Measurements from ENCODE around the gene HHIPL1. TPM values are rescaled to one million over a fixed set of nuclear protein-coding genes. Genes with fewer than 3 reads are reported as not detected.

Gene HHIPL1
- total RNA-seq, 1 donor from 2014 or later: not detected

DNA sequence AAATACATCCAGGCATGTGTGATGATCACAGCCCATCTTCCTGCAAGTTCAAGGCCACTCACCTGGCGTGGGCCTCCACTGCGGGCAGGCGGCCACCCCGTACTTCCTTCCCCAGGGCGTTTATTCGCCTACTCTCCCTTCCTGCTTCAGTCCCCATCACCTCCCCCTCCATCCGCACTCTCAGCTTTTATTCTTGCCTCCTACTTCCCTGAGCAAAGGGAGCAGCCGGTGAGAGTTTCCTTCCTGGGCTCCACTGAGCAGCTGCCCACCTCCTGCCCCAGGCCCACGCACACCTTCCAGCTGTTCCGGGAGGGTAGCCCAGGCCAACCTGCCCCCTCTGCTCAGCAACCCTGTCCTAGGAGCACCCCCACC, 43.3 kb downstream of the HHIPL1 start:
- no peaks in the 10 kb centered on the region for H3K9me3 Mint-ChIP-seq
- DNase-seq (ENCODE audit: low spot score): peak; percentile 0
- no peaks in the 10 kb centered on the region for H3K36me3 Mint-ChIP-seq (ENCODE audit: low read depth)
- H3K4me1 Mint-ChIP-seq (ENCODE audit: low read depth): peaks cover 2% of the 10 kb centered on the region
- H3K4me3 Mint-ChIP-seq (ENCODE audit: low read depth): no peak overlapping the region
- peaks cover 40% of the 10 kb centered on the region for H3K27me3 Mint-ChIP-seq (ENCODE audit: low read depth)
- intact Hi-C loops (cut with micrococcal nuclease): no loop called here
- no peak overlapping the region for H3K27ac Mint-ChIP-seq

DNA sequence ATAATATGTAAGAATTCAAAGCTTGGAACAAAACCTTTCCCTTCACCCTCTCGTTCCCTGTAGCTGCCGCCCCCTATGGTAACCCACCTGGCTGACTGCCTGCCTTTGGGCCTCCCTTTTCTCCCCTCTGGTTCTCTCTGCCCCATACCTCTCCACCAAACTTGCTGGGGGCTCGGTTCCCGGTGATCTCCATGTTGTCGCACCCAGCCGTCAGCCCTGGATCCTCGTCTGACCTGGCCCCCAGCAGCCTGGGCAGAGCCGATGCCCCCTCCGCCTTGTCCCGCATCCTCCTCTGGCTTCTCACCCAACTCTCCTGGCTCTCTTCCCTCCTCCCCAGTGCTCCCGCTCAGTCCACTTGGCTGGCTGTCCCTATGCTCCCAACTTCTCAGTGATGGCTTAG, 43.7 kb downstream of the HHIPL1 start:
- peaks cover 40% of the 10 kb centered on the region for H3K27me3 Mint-ChIP-seq (ENCODE audit: low read depth)
- peaks cover 2% of the 10 kb centered on the region for H3K4me1 Mint-ChIP-seq (ENCODE audit: low read depth)
- peak; percentile 4 for DNase-seq (ENCODE audit: low spot score)
- H3K27ac Mint-ChIP-seq: no peak overlapping the region
- intact Hi-C loops (cut with micrococcal nuclease): no loop called here
- H3K9me3 Mint-ChIP-seq: no peaks in the 10 kb centered on the region
- no peaks in the 10 kb centered on the region for H3K36me3 Mint-ChIP-seq (ENCODE audit: low read depth)
- H3K4me3 Mint-ChIP-seq (ENCODE audit: low read depth): no peak overlapping the region

DNA sequence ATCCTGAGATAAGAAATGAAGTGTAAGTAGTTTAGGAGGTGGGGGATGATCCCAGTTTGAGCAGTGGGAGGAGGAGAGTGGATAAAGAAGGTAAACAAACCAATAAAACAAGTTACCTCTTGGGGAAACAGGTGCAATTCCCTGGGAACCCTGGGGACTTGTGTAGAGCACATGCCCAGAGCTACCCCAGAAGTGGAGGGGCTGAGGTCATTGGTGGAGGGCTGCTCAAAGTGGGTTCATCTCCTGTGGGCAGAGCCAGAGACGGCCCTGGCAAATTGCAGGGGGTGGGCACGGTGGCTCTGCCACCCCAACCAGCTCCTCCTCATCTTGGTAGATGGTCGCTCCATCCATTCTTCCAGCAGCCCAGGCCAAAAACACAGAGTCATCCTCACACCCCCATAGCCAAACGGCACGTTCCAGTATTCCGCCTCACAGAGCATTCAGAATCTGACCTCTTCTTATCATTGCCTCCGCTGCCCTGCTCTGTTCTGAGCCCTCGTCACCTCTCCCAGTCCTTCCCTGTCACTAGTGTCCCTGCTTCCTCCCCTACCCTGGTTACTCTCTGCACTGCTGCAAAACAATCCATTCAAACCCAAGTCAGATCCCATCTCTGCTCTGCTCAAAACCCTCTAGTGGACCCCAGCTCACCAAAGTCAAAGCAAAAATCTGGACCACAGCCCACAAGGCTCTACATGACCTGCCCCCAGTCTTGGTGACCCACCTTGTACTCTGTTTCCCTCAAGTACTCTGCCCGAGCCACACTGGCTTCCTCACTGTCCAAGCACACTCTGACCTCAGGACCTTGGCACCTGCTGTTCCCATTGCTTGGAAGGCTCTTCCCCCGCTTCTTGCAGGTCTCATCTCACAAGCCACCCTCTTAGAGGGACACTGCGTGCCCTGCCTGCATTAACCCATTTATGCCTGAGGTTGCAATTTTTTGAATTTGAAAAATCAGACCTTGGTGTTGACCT, 44.6 kb downstream of the HHIPL1 start:
- Mint-ChIP-seq H3K27ac (no peak overlapping the region), H3K27me3 (ENCODE audit: low read depth) (peaks cover 45% of the 10 kb centered on the region), H3K36me3 (ENCODE audit: low read depth) (no peaks in the 10 kb centered on the region), H3K4me1 (ENCODE audit: low read depth) (peaks cover 2% of the 10 kb centered on the region), H3K9me3 (no peaks in the 10 kb centered on the region), H3K4me3 (ENCODE audit: low read depth) (no peak overlapping the region)
- DNase-seq (ENCODE audit: low spot score): peak; percentile 2
- intact Hi-C loops (cut with micrococcal nuclease): no loop called here

DNA sequence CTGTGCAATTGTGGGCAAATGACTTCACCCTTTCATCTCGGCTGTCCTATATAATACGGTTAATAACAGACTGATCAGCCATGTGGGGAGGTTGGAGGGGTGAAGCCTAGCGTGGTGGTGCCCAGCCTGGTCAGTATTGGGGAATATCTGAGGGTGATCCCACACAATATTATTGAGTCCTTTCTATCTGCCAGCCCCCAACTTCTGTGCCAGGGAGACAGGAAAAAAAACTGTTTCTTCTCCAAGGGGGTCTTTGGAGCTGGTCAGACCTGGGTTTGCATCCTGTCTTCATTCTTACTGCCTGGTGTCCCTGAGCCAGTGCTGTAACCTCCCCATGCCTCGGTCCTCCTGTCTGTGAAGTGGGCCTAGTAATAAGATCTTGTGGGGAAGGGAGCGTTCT, 45.7 kb downstream of the HHIPL1 start:
- DNase-seq (ENCODE audit: low spot score): no peak
- Mint-ChIP-seq H3K4me3 (ENCODE audit: low read depth) (no peak overlapping the region), H3K9me3 (no peaks in the 10 kb centered on the region), H3K27ac (no peak overlapping the region), H3K27me3 (ENCODE audit: low read depth) (peaks cover 42% of the 10 kb centered on the region), H3K4me1 (ENCODE audit: low read depth) (peaks cover 2% of the 10 kb centered on the region), H3K36me3 (ENCODE audit: low read depth) (no peaks in the 10 kb centered on the region)
- intact Hi-C loops (cut with micrococcal nuclease): no loop called here

DNA sequence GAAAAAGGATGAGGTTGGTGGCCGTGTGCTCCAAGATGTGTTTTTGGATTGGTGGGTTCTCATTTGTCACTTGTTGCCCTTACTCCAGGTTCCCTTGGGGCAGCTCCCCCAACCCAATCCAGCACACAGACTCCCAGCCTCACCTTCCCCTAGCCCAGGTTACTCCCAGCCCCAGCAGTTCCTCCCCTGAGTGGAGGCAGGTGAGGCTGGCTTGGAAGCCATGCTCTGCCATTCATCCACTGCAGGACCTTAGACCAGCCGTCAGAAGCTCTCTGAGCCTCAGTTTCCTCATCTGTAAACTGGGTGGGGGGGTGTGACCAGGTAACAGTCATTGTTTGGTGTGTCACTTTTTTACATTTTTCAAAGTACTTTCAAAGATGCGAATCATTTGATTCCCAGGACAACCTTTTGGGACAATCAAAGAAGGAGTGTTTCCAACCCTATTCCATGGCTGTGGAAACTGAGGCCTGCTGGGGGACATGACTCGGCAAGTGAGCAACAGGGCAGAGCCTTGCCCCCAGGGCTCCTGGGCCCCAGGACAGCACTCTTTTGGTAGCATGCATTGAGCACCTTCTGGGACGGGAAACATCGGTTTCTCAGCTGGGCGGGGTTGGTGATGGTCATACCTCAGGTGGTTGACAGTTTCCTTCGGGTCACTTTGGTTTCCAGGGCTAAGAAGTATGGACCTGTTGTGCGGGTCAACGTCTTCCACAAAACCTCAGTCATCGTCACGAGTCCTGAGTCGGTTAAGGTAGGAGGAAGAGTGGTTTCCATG, 46.4 kb downstream of the HHIPL1 start:
- peaks cover 40% of the 10 kb centered on the region for H3K27me3 Mint-ChIP-seq (ENCODE audit: low read depth)
- intact Hi-C loops (cut with micrococcal nuclease): no loop called here
- no peaks in the 10 kb centered on the region for H3K36me3 Mint-ChIP-seq (ENCODE audit: low read depth)
- DNase-seq (ENCODE audit: low spot score): no peak
- H3K4me3 Mint-ChIP-seq (ENCODE audit: low read depth): no peak overlapping the region
- H3K27ac Mint-ChIP-seq: no peak overlapping the region
- H3K4me1 Mint-ChIP-seq (ENCODE audit: low read depth): peaks cover 2% of the 10 kb centered on the region
- no peaks in the 10 kb centered on the region for H3K9me3 Mint-ChIP-seq

DNA sequence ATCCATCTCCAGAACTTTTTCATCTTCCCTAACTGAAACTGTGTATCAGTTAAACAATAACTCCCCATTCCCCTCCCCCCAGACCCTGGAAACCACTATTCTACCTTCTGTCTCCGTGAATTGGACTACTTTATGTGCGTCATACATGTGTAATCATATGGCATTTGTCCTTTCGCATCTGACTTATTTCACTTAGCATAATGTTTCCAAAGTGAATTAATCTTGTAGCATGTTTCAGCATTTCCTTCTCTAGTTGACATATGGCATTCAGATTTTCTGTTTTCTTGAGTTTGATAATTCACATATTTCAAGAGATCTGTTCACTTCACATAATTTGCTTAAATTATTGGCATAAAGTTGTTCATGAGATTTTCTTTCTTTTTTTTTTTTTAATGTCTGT, 49.0 kb downstream of the HHIPL1 start:
- peaks cover under 1% of the 10 kb centered on the region for H3K4me1 Mint-ChIP-seq (ENCODE audit: low read depth)
- no peaks in the 10 kb centered on the region for H3K36me3 Mint-ChIP-seq (ENCODE audit: low read depth)
- no peak for DNase-seq (ENCODE audit: low spot score)
- peaks cover 33% of the 10 kb centered on the region for H3K27me3 Mint-ChIP-seq (ENCODE audit: low read depth)
- H3K27ac Mint-ChIP-seq: no peak overlapping the region
- intact Hi-C loops (cut with micrococcal nuclease): no loop called here
- no peak overlapping the region for H3K4me3 Mint-ChIP-seq (ENCODE audit: low read depth)
- no peaks in the 10 kb centered on the region for H3K9me3 Mint-ChIP-seq

DNA sequence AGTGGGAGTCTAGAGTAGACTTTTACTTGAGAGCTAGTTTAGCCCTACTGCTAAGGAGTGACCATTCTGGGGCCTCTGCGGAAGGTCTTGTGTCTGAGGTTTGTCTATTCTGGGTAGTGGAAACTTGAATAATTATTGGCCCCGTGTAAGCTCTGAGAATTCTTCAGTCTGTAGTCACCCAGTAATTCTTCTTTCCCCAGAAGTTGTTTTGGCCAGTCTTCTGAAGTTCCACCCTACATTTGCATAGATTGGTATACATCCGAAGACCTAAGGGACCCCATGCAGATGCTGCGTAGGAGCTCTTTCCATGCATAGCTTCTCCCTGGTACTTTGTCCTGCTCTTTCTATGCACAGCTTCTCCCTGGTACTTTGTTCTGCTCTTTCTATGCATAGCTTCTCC, 52.0 kb downstream of the HHIPL1 start:
- DNase-seq (ENCODE audit: low spot score): no peak
- intact Hi-C loops (cut with micrococcal nuclease): no loop called here
- no peak overlapping the region for H3K4me3 Mint-ChIP-seq (ENCODE audit: low read depth)
- peaks cover 4% of the 10 kb centered on the region for H3K4me1 Mint-ChIP-seq (ENCODE audit: low read depth)
- H3K9me3 Mint-ChIP-seq: peaks cover under 1% of the 10 kb centered on the region
- H3K27ac Mint-ChIP-seq: no peak overlapping the region
- peaks cover 23% of the 10 kb centered on the region for H3K27me3 Mint-ChIP-seq (ENCODE audit: low read depth)
- no peaks in the 10 kb centered on the region for H3K36me3 Mint-ChIP-seq (ENCODE audit: low read depth)

DNA sequence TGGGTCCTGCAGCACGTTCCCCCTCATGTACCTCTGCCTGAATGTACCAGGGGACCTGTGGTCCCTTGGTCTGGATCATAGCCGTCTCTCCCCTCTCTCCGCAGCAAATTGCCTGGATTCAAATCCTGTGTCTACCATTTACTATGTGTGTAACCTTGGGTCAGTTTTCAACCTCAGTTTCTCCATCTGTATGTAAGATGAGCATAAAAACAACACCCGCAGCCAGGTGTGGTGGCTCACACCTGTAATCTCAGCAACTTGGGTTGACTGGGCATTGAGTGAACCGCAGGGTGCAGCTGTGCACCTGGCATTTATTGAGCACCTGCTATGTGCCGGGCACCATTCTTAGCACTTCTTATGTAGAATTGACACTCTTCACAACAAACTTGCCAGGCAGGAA, 53.3 kb downstream of the HHIPL1 start:
- peaks cover 23% of the 10 kb centered on the region for H3K27me3 Mint-ChIP-seq (ENCODE audit: low read depth)
- no peak overlapping the region for H3K4me3 Mint-ChIP-seq (ENCODE audit: low read depth)
- H3K27ac Mint-ChIP-seq: no peak overlapping the region
- peaks cover 4% of the 10 kb centered on the region for H3K4me1 Mint-ChIP-seq (ENCODE audit: low read depth)
- peaks cover 12% of the 10 kb centered on the region for H3K9me3 Mint-ChIP-seq
- intact Hi-C loops (cut with micrococcal nuclease): no loop called here
- DNase-seq (ENCODE audit: low spot score): no peak
- no peaks in the 10 kb centered on the region for H3K36me3 Mint-ChIP-seq (ENCODE audit: low read depth)

DNA sequence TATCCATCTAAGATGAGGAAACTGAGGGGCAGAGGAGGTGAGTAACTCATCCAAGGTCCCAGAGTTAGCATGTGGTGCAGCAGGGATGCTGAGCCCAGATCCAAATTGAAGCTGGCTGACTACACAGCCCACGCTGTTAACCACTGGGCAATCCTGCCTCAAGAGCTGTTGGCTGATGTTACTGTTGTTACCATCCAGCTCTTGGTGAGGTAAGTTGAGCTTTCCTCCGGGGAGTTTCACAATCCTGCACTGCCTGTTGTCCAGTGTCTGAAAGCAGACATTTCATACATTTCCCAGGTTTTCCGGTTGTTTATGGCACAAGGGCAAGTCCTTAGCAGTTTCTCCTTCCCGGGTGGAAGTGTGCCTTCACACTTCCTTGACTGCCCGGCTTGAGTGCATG, 53.7 kb downstream of the HHIPL1 start:
- Mint-ChIP-seq H3K4me3 (ENCODE audit: low read depth) (no peak overlapping the region), H3K27me3 (ENCODE audit: low read depth) (peaks cover 23% of the 10 kb centered on the region), H3K9me3 (peaks cover 16% of the 10 kb centered on the region), H3K4me1 (ENCODE audit: low read depth) (peaks cover 4% of the 10 kb centered on the region), H3K36me3 (ENCODE audit: low read depth) (no peaks in the 10 kb centered on the region), H3K27ac (no peak overlapping the region)
- no peak for DNase-seq (ENCODE audit: low spot score)
- intact Hi-C loops (cut with micrococcal nuclease): no loop called here

DNA sequence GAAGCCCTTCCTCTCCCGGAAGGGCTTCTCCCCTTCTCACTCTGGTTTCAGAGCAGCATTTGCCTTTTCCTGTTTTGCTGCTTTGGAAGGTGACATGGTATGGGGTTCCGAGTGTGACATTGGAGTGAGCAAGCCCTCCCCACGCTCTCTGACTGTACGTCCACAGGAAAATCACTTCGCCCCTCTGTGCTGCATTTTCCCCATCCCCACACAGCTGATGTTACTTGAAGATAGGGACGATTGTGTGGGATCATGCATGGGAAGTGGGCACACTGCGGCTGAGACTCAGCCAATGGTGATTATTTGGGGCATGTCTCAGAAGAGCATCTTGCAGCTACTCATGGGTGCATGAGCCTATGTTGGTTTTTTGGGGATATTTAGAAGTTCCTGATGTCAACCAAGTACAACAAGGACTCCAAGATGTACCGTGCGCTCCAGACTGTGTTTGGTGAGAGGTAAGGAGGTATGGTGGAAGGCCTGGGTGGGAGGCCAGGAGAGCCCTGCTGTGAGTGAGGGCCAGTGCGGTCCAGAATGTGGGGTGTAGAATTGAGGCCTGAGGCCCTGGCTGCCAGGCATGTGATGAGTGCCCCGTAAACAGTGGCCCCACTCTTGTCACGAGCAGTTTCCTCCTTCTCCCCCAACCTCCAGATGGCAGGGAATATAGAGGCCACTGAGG, 54.3 kb downstream of the HHIPL1 start:
- no peak overlapping the region for H3K4me3 Mint-ChIP-seq (ENCODE audit: low read depth)
- H3K36me3 Mint-ChIP-seq (ENCODE audit: low read depth): no peaks in the 10 kb centered on the region
- intact Hi-C loops (cut with micrococcal nuclease): no loop called here
- H3K9me3 Mint-ChIP-seq: peaks cover 19% of the 10 kb centered on the region
- H3K27me3 Mint-ChIP-seq (ENCODE audit: low read depth): peaks cover 20% of the 10 kb centered on the region
- no peak overlapping the region for H3K27ac Mint-ChIP-seq
- no peak for DNase-seq (ENCODE audit: low spot score)
- peaks cover 4% of the 10 kb centered on the region for H3K4me1 Mint-ChIP-seq (ENCODE audit: low read depth)

DNA sequence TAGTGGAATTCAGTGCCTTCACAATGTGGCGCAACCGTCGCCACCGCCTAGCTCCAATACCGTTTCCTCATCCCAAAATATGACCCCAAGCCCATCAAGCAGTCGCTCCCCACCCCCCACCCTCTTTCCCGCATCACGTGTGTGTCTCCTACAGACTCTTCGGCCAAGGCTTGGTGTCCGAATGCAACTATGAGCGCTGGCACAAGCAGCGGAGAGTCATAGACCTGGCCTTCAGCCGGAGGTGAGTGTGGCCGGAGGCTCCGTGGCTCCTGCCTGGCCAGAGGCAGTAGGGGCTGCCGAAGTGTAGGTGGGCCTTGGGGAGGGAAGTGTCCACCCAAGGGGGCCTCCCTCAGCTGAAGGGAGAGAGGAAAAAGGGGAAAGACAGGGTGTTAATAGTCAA, 54.9 kb downstream of the HHIPL1 start:
- H3K4me1 Mint-ChIP-seq (ENCODE audit: low read depth): peaks cover 4% of the 10 kb centered on the region
- no peak for DNase-seq (ENCODE audit: low spot score)
- H3K27ac Mint-ChIP-seq: no peak overlapping the region
- H3K36me3 Mint-ChIP-seq (ENCODE audit: low read depth): no peaks in the 10 kb centered on the region
- H3K9me3 Mint-ChIP-seq: peaks cover 24% of the 10 kb centered on the region
- intact Hi-C loops (cut with micrococcal nuclease): no loop called here
- peaks cover 15% of the 10 kb centered on the region for H3K27me3 Mint-ChIP-seq (ENCODE audit: low read depth)
- H3K4me3 Mint-ChIP-seq (ENCODE audit: low read depth): no peak overlapping the region

DNA sequence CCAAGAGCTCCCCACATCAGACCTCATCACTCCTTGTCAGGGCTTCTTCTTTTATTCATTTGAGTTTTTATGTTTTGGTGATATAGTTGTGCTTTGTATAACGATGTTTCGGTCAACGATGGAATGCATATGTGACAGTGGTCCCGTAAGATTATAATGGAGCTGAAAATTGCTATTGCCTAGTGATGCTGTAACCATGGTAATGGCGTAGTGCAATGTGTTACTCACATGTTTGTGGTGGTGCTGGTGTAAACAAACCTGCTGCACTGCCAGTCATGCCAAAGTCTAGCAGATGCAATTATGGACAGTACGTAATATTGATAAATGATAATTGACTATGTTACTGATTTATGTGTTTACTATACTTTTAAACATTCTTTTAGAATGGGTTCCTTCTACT, 55.5 kb downstream of the HHIPL1 start:
- intact Hi-C loops (cut with micrococcal nuclease): no loop called here

More for the DNA sequence above, 55.5 kb downstream of the HHIPL1 start:
- Mint-ChIP-seq H3K4me1 (ENCODE audit: low read depth) (peaks cover 4% of the 10 kb centered on the region), H3K9me3 (peaks cover 24% of the 10 kb centered on the region), H3K27ac (no peak overlapping the region), H3K4me3 (ENCODE audit: low read depth) (no peak overlapping the region), H3K36me3 (ENCODE audit: low read depth) (no peaks in the 10 kb centered on the region), H3K27me3 (ENCODE audit: low read depth) (peaks cover 13% of the 10 kb centered on the region)
- no peak for DNase-seq (ENCODE audit: low spot score)

All from activated T-helper 2 cell treated with anti-CD3 and anti-CD28 coated beads, Interferon-gamma antibody, Interleukin-2, Interleukin-4, amounts not matched to agents 10 μg/mL and 5 μg/mL and 100 μg/mL, durations not matched to agents 14 hours and 24 hours and 36 hours (primary cell).